NCI-H345 treated with DMSO at 0.1 percent for 48 hours (cell line): ENCODE measurements around the gene UPP2.

Experiments used
- DNase-seq: peaks from one replicate; lab custom pipeline; 2025; ENCODE audit not compliant: unreplicated experiment; lab: John Stamatoyannopoulos, UW

Gene UPP2

DNA sequence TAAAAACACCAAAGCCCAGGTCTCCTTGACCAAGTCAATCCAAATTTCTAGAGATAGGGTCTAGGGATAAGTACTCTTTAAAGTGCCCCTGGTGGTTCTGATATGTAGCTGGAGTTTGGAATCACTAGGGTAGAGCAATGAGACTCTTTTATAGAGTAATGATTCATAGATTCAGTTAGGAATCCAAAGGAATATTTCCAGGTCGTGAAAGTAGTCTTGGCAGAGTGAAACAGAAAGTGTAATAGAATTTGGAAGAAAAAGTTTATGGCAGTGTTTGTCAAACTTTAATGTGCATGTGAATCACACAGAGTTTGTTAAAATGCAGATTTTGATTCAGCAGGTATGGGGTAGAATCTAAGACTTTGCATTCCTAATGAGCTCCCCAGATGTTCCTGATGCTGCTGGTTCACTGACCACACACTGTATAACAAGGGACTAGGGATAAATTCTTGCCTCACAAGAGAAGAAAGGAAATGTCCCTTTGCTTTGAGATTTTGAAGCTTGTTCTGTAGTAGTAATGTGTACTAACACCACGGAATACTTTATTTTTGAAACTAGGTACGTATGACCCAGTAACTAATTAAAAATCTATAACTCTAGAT lies 1.8 kb downstream of the UPP2 start:
- no peak for DNase-seq

DNA sequence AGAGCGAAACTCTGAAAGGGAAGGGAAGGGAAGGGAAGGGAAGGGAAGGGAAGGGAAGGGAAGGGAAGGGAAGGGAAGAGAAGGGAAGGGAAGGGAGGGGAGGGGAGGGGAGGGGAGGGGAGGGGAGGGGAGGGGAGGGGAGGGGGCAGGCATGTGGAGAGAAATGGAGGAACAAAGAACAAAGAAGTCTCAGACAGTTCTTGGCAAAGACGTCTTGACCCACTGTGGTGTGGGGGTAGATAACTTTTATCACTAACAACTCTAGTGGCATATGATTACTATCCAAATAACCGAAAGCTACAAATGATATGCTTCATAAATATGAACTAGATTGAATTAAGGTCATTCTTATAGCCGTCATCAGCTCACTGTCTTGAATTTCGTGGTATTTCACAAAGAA lies 3.2 kb downstream of the UPP2 start:
- no peak for DNase-seq

DNA sequence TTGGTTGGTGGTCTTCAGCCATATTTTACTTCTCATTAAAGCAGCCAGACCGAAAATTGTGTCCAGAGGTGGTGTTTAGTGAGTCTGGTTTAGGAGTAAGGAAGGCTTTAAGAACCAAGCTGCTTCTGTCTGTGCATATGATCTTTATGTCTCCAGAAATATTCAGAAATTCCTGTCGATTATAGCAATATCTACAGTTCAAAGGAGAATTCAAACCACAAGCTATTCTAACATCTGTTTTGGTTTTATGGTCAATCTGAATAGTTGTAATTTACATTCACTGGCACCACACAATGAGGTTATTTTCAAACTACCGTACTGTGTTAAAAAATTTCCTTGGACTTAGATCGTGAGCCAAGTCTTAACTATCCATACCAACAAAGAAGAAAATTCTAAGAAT lies 11.3 kb downstream of the UPP2 start:
- no peak for DNase-seq

- no peak for DNase-seq
Observed at GRCh38 chr2:158113741-158114295, 12.1 kb downstream of the UPP2 start.

- no peak for DNase-seq
Observed at GRCh38 chr2:158114516-158114915, 12.8 kb downstream of the UPP2 start.

GRCh38 chr2:158115202-158115767 lies 13.6 kb downstream of the UPP2 start:
- DNase-seq, result no peak

DNA sequence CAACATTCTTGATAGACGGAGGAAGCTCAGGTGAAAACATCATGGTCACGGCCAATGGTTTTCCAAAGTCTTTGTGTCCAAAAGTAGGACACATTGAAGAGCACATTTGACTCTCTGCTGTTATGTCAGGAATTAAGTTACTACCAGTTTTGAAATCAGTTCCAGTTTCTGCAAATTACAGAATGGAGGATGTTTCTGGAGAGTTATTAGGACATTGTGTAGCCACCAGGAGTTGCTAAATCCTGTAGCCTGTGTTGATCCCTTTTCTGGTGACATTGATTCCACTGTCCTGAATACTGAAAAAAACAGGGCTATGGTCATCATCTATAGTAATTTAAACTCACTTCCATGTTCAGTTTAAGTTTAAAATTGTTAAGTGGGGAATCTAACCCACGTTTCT lies 15.3 kb downstream of the UPP2 start:
- DNase-seq, result no peak

GRCh38 chr2:158120102-158120501 lies 18.4 kb downstream of the UPP2 start:
- DNase-seq, result no peak

GRCh38 chr2:158120664-158121641 lies 19.3 kb downstream of the UPP2 start:
- no peak for DNase-seq

GRCh38 chr2:158124896-158125295 lies 23.2 kb downstream of the UPP2 start:
- DNase-seq, result no peak

DNA sequence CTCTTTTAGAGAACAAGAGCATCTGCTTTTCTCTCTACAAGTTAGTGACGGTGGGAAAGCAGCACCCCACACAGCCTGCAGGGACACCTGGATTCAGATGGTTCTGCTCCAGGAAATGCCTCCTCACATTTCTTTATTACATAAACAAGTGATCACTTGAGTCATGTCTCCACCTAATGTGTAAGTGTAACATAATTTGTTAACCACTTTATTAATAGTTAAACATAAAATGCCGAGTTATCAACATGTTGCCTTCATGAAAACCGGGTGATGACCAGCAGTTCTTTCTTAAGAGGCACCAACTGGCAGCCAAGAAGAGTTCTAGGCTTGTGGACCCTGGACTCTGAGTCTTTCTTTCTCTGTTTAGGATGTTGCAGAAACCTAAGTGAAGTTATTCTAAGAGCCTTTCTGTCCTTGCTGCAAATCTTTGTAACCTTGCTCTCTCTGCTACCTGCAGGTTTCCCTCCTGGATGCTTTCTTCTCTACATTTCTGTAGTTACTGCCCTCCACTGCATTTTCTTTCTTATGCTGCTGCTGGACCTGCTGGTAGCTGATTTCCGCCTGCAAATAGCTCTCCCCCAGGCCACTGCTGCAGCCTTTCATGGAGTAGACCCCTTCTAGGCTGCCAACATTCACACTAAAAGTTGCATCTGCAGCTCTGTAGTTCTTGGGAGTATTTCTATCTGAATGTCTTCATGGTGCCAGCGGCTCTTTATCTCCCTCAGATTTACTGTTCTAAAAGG lies 24.3 kb downstream of the UPP2 start:
- DNase-seq, result no peak

- DNase-seq, result no peak
Observed at GRCh38 chr2:158127380-158127804, 25.7 kb downstream of the UPP2 start.

DNA sequence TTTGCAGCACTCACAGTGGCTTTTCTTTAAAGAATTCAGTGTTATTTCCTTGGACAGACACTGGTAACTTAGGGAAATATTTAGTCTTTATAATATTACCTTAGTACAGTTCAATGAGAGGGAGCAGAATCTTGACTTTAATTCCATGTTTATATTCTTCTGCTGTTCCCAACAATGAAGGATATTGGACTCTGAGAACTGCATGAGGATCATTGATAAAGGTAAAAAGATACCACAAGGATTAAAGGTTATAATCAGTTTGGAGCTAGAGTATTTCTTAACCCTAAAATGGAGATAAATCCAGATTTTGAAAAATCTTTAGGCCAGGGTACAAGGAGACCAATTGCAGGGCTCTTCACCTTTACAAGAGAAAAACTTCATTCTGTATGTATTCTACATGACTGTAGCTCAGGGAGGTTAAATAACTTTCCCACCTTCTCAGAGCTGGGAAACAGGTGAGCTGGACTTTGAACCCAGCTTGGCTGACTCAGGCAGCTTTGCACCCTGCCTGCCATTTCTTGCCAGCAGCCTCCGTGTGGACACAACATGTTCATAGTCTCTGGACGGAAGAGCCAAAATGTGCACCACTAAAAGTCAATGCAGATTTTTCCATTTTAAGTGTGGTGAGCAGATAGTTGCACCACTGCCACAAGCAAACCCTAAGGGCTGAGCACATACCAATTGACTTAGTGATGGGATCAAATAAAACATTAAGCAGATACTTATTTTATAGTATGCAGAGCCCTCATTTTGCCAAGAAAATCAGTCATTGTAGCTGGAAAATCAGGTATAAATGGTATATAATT lies 26.7 kb downstream of the UPP2 start:
- DNase-seq, result no peak

DNA sequence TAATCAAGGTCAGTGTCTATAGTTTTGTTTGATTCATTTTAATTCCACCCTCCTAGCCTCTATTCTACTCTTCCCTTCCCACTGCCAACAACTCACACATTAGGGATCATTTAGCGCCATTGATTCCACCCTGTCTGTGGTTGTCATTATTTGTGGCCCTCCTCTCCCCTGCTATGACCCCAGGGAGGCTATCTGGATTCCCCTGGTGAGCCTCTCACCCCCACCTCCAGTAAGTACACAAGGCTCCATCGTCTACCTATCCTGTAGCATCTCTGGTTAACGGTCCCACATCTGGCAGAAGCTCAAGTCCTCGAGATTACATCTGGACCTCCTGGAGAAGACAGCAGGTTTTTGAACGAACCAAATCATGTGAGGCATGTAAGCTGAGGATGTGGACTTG lies 27.4 kb downstream of the UPP2 start:
- DNase-seq, result no peak

DNA sequence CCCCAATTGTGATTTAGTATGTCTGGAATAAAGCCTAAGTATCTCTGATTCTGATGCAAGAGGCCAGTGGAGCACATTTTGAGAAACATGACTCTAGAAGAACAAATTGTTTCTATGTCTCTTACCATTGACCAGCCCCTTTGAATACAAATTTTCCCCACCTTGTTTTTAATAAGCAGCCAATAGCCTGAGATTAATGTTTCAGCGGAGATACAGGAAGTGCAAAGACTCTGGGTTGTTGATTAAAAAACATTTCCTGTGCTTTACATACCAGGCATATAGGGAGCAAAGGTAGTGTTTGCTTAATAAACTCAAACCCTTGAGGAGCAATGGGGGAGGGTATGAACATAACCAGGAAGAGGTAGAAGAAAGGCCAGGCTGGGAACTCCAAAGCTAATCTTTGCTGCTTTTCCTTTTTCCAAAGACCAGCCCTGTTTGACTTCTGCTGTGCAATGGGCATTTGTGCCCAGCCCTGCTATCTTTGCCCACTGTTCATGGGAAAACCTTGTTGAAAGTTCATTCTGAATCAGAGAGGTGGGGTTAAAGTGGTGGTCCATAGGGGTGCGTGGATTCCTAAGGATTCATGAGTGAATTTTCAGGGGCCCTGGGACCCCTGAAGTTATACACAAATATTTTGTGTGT lies 29.3 kb downstream of the UPP2 start:
- DNase-seq, result no peak

DNA sequence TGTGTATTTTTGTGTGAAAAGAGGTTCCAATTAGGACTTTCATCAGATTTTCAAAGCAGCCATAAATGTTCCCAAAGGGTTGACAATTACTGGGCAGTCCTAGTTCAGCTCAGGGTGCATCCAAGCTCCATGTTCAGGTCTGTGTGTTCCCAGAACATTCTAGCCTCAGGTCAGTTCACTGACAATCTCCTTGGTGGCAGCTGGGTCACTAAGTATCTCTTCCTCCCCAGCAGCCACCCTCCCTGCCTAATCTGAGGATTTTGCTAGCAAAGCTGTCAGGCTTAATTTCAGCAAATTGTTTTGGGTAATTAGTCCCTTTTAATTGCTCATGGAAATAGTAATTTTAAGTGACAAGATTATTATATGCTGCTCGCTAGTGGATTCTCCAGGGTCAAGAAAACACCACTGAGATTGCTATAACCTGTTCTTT lies 29.8 kb downstream of the UPP2 start:
- no peak for DNase-seq

DNA sequence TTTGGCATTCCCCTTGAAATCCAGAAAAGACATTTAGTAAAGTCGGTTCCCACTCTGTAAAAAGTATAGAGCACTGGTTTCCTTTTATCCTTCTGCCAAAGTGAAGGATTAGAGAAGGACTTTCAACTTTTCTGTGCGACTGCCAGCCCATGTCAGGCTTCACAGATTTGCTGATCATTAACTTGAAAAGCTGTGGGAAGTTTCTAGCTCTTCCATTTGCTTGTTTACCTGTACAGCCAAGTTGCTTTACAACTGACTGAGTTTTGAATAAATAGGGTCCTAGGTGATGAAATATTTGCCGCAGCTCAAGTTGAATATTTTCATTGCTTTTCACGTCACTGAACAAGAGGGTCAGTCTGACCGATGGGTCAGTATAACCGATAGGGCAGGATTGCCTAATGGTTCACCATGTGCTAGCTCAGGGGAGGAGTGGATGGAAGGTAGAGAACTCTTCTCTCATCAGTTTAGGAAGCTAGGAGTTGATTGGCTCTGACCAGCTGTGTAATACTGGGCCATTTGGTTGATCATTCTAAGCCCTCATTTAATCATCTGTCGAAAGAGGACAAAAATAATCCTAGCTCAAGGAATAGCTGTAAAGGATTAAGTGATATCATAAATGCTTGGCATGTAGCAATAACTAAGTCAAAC lies 30.4 kb downstream of the UPP2 start:
- no peak for DNase-seq

GRCh38 chr2:158134055-158134454 lies 32.4 kb downstream of the UPP2 start:
- no peak for DNase-seq

DNA sequence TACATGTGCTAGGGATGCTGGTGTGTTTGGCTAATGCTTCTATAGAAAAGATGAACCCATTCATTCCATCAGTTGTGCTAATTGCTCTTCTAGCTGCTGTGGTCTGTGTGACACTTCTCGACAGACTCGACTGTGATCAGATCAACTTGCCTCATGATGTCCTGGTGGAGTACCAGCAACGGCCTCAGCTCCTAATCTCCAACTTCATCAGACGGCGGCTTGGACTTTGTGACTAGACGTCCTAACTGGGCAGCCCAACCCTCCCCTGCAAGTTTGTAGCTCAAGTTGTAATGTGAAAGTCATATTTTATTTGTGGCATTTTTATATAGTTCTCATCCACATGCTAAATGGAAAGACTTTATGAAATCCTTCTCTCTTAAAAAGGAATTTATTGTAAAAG lies 33.0 kb downstream of the UPP2 start:
- DNase-seq, result no peak
